MM.1S (cell line): ENCODE data around the gene SPOP.

Experiments
- DNase-seq: peaks from one replicate; pipeline ENCODE4 v3.0.0-alpha.2; 2015
- H2AFZ ChIP-seq: fragments of 300-600 bp; sonication (generic); 2 replicates; pipeline ENCODE4 v1.6.0; 2016; ENCODE audit warnings: antibody characterized with exemption, low read length
- H3F3A ChIP-seq: fragments of 300-600 bp; sonication (generic); 2 replicates; pipeline ENCODE4 v1.6.1; 2016; ENCODE audit warnings: mild to moderate bottlenecking, antibody characterized with exemption, low read length, moderate library complexity, mixed read lengths; ENCODE audit not compliant: insufficient read depth
- H3K27ac ChIP-seq: fragments of 300-600 bp; sonication (generic); 2 replicates; pipeline ENCODE4 v1.5.1; 2016; ENCODE audit warnings: mild to moderate bottlenecking, low read length
- H3K27me3 ChIP-seq: fragments of 300-600 bp; sonication (generic); replicated peaks from 2 replicates; pipeline ENCODE4 v1.6.0; 2016; ENCODE audit warnings: low read length; ENCODE audit not compliant: insufficient read depth
- H3K36me3 ChIP-seq: fragments of 300-600 bp; sonication (generic); replicated peaks from 2 replicates; pipeline ENCODE4 v1.6.1; 2016; ENCODE audit warnings: mild to moderate bottlenecking, low read length, mixed read lengths; ENCODE audit not compliant: insufficient read depth
- H3K4me1 ChIP-seq: fragments of 300-600 bp; sonication (generic); 2 replicates; pipeline ENCODE4 v1.6.1; 2016; ENCODE audit warnings: low read length, mixed read lengths
- H3K4me2 ChIP-seq: fragments of 300-600 bp; sonication (generic); 2 replicates; pipeline ENCODE4 v1.6.0; 2016; ENCODE audit warnings: low read depth, low read length
- H3K4me3 ChIP-seq: fragments of 300-600 bp; sonication (generic); 2 replicates; pipeline ENCODE4 v1.5.1; 2016; ENCODE audit warnings: low read length, mixed read lengths
- H3K79me2 ChIP-seq: fragments of 300-600 bp; sonication (generic); 2 replicates; pipeline ENCODE4 v1.6.1; 2016; ENCODE audit warnings: mixed run types, low read length, mixed read lengths
- H3K9ac ChIP-seq: fragments of 300-600 bp; sonication (generic); 2 replicates; pipeline ENCODE4 v1.6.1; 2016; ENCODE audit warnings: low read length, mixed read lengths
- H3K9me2 ChIP-seq: fragments of 300-600 bp; sonication (generic); replicated peaks from 2 replicates; pipeline ENCODE4 v1.6.1; 2016; ENCODE audit warnings: mild to moderate bottlenecking, low read length, mixed read lengths; ENCODE audit not compliant: insufficient read depth
- H3K9me3 ChIP-seq: fragments of 300-600 bp; sonication (generic); replicated peaks from 2 replicates; pipeline ENCODE4 v1.6.1; 2016; ENCODE audit warnings: mild to moderate bottlenecking, low read length, mixed read lengths; ENCODE audit not compliant: insufficient read depth
- H4K20me1 ChIP-seq: fragments of 300-600 bp; sonication (generic); 2 replicates; pipeline ENCODE4 v1.6.1; 2016; ENCODE audit warnings: mild to moderate bottlenecking, low read length, moderate library complexity, mixed read lengths; ENCODE audit not compliant: insufficient read depth
- EZH2 ChIP-seq: fragments of 300-600 bp; sonication (generic); optimal IDR thresholded peaks from 2 replicates; pipeline ENCODE3; 2017; ENCODE audit warnings: low read depth, mild to moderate bottlenecking, antibody characterized with exemption, low read length, mixed read lengths
- EZH2phosphoT487 ChIP-seq: fragments of 300-600 bp; sonication (generic); IDR thresholded peaks from 2 replicates; pipeline ENCODE4 v1.6.1; 2018; ENCODE audit warnings: antibody characterized with exemption, low read length
- TF ChIP-seq, protein P1 (sequence below): fragments of 300-600 bp; sonication (generic); IDR thresholded peaks from 2 replicates; pipeline ENCODE4 v1.5.1; 2016; ENCODE audit warnings: antibody characterized with exemption, low read length, mixed read lengths

Gene SPOP

DNA sequence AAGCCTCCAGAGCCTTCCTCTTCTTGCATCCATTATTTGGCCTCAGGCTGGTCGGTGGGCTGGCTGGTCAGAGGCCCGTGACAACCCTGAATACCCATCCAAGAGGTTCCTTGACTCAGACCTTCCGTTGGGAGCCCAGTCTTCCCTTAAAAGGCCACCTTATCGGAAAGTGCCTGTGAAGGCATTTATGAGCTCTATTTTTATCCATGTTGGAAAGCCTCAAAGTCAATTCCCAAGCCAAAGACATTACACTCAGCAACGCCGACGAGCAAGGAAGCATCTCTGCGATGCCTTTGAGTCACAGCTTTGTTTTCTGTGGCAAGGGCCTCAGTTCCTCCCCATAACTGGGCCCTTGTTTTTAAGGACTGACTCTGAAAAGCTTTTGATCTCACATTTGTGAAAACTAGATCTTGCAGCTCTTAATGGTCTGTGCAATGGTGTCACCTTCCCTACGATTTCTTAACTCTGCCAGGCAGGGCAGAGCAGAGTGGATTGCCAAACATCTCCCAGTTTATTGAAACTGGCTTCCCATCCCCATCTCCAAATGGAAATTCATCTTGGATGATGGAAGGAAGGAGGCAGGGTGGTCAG, 13.3 kb upstream of the SPOP start:
- H3K27ac ChIP-seq = no peak overlapping the region
- H3K4me3 ChIP-seq = no peak overlapping the region
- no peaks in the 10 kb centered on the region for H3K36me3 ChIP-seq
- H3K9me3 ChIP-seq = no peaks in the 10 kb centered on the region
- H3K27me3 ChIP-seq = no peaks in the 10 kb centered on the region
- H3K9ac ChIP-seq = no peak overlapping the region
- no peak for DNase-seq
- TF ChIP-seq EZH2 (no peak), EZH2phosphoT487 (no peak)
- TF ChIP-seq, protein P1, sequence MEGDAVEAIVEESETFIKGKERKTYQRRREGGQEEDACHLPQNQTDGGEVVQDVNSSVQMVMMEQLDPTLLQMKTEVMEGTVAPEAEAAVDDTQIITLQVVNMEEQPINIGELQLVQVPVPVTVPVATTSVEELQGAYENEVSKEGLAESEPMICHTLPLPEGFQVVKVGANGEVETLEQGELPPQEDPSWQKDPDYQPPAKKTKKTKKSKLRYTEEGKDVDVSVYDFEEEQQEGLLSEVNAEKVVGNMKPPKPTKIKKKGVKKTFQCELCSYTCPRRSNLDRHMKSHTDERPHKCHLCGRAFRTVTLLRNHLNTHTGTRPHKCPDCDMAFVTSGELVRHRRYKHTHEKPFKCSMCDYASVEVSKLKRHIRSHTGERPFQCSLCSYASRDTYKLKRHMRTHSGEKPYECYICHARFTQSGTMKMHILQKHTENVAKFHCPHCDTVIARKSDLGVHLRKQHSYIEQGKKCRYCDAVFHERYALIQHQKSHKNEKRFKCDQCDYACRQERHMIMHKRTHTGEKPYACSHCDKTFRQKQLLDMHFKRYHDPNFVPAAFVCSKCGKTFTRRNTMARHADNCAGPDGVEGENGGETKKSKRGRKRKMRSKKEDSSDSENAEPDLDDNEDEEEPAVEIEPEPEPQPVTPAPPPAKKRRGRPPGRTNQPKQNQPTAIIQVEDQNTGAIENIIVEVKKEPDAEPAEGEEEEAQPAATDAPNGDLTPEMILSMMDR = no peak
- H3K79me2 ChIP-seq = no peaks in the 10 kb centered on the region
- peaks cover 8% of the 10 kb centered on the region for H3K4me1 ChIP-seq
- no peaks in the 10 kb centered on the region for H3K9me2 ChIP-seq
- no peak overlapping the region for H2AFZ ChIP-seq
- H4K20me1 ChIP-seq = no peaks in the 10 kb centered on the region
- no peak overlapping the region for H3K4me2 ChIP-seq
- no peaks in the 10 kb centered on the region for H3F3A ChIP-seq

DNA sequence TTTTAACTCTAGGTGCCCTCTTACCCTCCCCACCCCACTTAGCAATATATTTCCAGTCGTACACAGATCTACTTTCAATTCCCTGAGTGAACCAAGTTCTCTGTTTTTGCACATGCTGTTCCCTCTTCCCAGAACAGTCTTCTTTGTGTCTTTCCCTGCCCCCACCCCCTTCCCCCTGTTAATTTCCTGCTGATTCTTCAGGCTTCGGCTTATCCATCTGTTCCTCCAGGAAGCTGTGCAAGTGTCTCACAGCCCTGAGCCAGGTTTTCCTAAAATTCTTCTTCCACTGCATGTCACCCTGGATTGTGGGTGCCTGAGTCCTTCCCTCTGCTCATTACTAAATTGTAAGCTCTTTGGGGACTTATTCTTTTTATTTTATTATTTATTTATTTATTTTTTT, 12.4 kb upstream of the SPOP start:
- Histone ChIP-seq H3F3A (no peaks in the 10 kb centered on the region), H3K36me3 (no peaks in the 10 kb centered on the region), H3K9ac (no peak overlapping the region), H3K9me3 (no peaks in the 10 kb centered on the region), H3K4me1 (peaks cover 8% of the 10 kb centered on the region), H3K4me2 (no peak overlapping the region), H3K27ac (no peak overlapping the region), H3K27me3 (no peaks in the 10 kb centered on the region), H3K79me2 (no peaks in the 10 kb centered on the region), H3K9me2 (no peaks in the 10 kb centered on the region), H4K20me1 (no peaks in the 10 kb centered on the region), H3K4me3 (no peak overlapping the region), H2AFZ (no peak overlapping the region)
- TF ChIP-seq EZH2 (no peak), EZH2phosphoT487 (no peak)
- TF ChIP-seq, protein P1 = no peak
- no peak for DNase-seq

DNA sequence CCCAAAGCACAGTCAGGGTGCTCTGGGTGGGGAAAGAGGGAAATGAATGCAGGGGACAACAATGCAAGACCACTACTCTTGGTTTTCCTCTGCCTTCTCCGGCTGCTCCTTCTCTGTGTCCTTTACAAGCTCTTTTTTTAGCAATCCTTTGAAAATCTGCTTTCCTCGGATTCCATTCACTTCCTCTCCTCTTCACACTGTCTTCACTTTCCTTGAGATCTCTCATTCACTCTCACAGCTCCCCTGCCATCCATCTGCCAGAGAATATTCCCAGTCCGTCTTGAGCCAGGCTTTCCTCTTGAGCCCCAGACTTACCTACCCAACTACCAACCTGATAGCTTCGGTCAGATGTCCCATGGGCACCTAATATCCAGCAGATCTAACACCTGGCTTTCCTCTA, 11.0 kb upstream of the SPOP start:
- H3K9me2 ChIP-seq = no peaks in the 10 kb centered on the region
- H3K4me3 ChIP-seq = no peak overlapping the region
- no peak overlapping the region for H2AFZ ChIP-seq
- H3K4me1 ChIP-seq = peaks cover 8% of the 10 kb centered on the region
- DNase-seq = no peak
- no peaks in the 10 kb centered on the region for H3F3A ChIP-seq
- H3K79me2 ChIP-seq = no peaks in the 10 kb centered on the region
- TF ChIP-seq EZH2phosphoT487 (no peak), EZH2 (no peak)
- TF ChIP-seq, protein P1 = no peak
- no peaks in the 10 kb centered on the region for H3K27me3 ChIP-seq
- no peaks in the 10 kb centered on the region for H3K36me3 ChIP-seq
- no peaks in the 10 kb centered on the region for H3K9me3 ChIP-seq
- H3K4me2 ChIP-seq = no peak overlapping the region
- no peak overlapping the region for H3K9ac ChIP-seq
- no peak overlapping the region for H3K27ac ChIP-seq
- H4K20me1 ChIP-seq = no peaks in the 10 kb centered on the region
